Activated naive CD8-positive, alpha-beta T cell treated with anti-CD3 and anti-CD28 coated beads, Interleukin-2, amount 10 ng/mL, durations not matched to agents 7 days and 5 days (primary cell): Measurements from ENCODE around the gene STXBP3. TPM values are rescaled to one million over a fixed set of nuclear protein-coding genes. Genes with fewer than 3 reads are reported as not detected.
A peak's percentile ranks its signal among the peaks of the same experiment; 100 is the strongest.

Experiments
- ATAC-seq: fragments of 150-1000 bp; cut with Tn5 transposase; one replicate; pipeline ENCODE4 v1.10.0; 2021; ENCODE audit warnings: low read depth, moderate library complexity
- POLR2A ChIA-PET: fragments of 350-600 bp; sonication (Branson Sonifier 250); formaldehyde crosslinking; loops from one replicate; lab custom pipeline; 2021; ENCODE audit warnings: antibody characterized with exemption; lab: Charles Lee
- DNase-seq: peaks from one replicate; pipeline ENCODE4 v3.0.0; 2021
- H3K27ac Mint-ChIP-seq: one replicate; pipeline ENCODE4 v1.8.0; 2022; ENCODE audit warnings: mild to moderate bottlenecking, mixed read lengths
- H3K27me3 Mint-ChIP-seq: one replicate; pipeline ENCODE4 v1.8.0; 2022; ENCODE audit warnings: mild to moderate bottlenecking, moderate library complexity, mixed read lengths
- H3K36me3 Mint-ChIP-seq: one replicate; pipeline ENCODE4 v1.8.0; 2021; ENCODE audit warnings: mild to moderate bottlenecking, mixed read lengths
- H3K4me1 Mint-ChIP-seq: one replicate; pipeline ENCODE4 v1.8.0; 2021; ENCODE audit warnings: mixed read lengths
- H3K4me3 Mint-ChIP-seq: one replicate; pipeline ENCODE4 v1.8.0; 2022; ENCODE audit warnings: mild to moderate bottlenecking, moderate library complexity, mixed read lengths
- H3K9me3 Mint-ChIP-seq: one replicate; pipeline ENCODE4 v1.8.0; 2021; ENCODE audit warnings: mixed read lengths
- total RNA-seq, 2 experiments: library from RNA; stranded (reverse); gene quantifications; one replicate each; pipeline ENCODE4 v1.2.3, GENCODE V29; 2021

Gene STXBP3
- total RNA-seq, 2 experiments from 2014 or later: 58.1 to 58.3 TPM

DNA sequence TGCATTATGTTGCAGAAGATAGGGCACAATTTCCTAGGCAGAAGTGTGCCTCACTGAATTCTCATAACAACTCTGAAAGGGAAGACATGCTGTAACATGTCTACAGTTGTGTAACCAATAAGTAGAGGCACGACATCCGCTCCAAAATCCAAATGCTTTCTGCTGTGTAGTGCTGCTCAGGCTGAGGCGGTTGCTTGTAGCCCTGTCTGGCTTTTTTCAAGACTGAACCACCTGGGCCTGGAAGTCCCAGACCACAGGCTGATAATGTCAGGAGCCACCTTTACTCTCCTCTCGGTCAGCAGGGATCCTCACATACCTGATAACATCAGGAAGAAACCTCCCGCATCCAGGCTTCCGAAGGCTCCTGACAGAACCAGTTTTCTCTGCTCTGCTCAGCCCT is 99.5 kb downstream of the STXBP3 start:
- Mint-ChIP-seq H3K4me3 (no peak overlapping the region), H3K27ac (no peak overlapping the region), H3K36me3 (no peaks in the 10 kb centered on the region), H3K27me3 (peaks cover 24% of the 10 kb centered on the region), H3K4me1 (peaks cover 3% of the 10 kb centered on the region), H3K9me3 (no peaks in the 10 kb centered on the region)
- DNase-seq (no peak), ATAC-seq (no peak)
- POLR2A ChIA-PET: no interaction called here

- peaks cover under 1% of the 10 kb centered on the region for H3K36me3 Mint-ChIP-seq
- no peak overlapping the region for H3K27ac Mint-ChIP-seq
- H3K4me3 Mint-ChIP-seq: no peak overlapping the region
- ATAC-seq (no peak), DNase-seq (no peak)
- peaks cover 7% of the 10 kb centered on the region for H3K4me1 Mint-ChIP-seq
- H3K27me3 Mint-ChIP-seq: peaks cover 21% of the 10 kb centered on the region
- POLR2A ChIA-PET: no interaction called here
- H3K9me3 Mint-ChIP-seq: no peaks in the 10 kb centered on the region
These were observed 101.0 kb downstream of the STXBP3 start for GRCh38 chr1:108847494-108847893.

GRCh38 chr1:108848806-108849205 is 102.3 kb downstream of the STXBP3 start:
- H3K27ac Mint-ChIP-seq: no peak overlapping the region
- POLR2A ChIA-PET: no interaction called here
- DNase-seq: no peak
- ATAC-seq: no peak
- H3K9me3 Mint-ChIP-seq: no peaks in the 10 kb centered on the region
- H3K4me1 Mint-ChIP-seq: peaks cover 11% of the 10 kb centered on the region
- H3K27me3 Mint-ChIP-seq: peaks cover 28% of the 10 kb centered on the region
- H3K4me3 Mint-ChIP-seq: no peak overlapping the region
- H3K36me3 Mint-ChIP-seq: peaks cover 3% of the 10 kb centered on the region

DNA sequence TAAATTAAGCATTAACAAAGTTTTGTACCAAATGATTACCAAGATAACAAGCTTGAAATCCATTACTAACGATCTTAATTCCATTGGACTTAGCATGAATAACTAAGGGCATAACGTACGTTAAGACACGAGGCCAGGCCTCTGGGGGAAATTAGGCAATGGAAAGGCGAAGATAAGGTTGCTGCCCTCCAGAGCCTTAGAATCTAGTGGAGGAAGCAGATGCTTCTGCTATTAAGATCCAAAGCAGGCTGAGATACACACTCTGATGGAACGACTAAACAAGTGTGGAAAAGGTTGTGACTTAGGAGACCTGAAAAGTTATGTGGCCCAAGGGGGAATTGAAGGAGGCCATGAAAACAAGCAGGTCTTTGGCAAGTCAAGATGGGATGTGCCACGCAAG is 104.5 kb downstream of the STXBP3 start:
- peaks cover 11% of the 10 kb centered on the region for H3K4me1 Mint-ChIP-seq
- no peaks in the 10 kb centered on the region for H3K9me3 Mint-ChIP-seq
- ATAC-seq: no peak
- H3K36me3 Mint-ChIP-seq: peaks cover 3% of the 10 kb centered on the region
- no peak overlapping the region for H3K27ac Mint-ChIP-seq
- H3K4me3 Mint-ChIP-seq: no peak overlapping the region
- no peak for DNase-seq
- POLR2A ChIA-PET: interaction anchor here (0.5 kb wide), 1 partner anchor 11 kb away, joined by 3 read pairs; no protein-coding TSS in a partner anchor
- peaks cover 41% of the 10 kb centered on the region for H3K27me3 Mint-ChIP-seq

DNA sequence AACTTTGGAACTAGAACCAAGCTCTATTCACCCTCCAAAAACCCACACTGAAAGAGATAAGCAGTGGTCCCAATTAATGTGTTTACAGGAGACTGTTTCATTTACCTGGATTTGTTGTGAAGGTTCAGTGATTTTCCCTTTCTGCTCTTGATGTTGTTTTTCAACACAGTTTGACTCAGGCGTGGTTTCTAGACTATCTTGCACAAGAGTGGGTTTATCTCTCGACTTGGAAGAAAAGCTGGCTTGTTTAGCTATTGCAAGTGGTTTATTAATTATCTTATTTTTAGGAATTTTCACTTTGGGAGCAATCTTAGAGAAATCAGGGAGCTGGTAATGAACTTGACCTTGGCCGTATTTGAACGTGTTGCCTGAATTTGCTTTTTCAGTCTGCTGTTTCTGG is 105.1 kb downstream of the STXBP3 start:
- Mint-ChIP-seq H3K4me3 (no peak overlapping the region), H3K27me3 (peaks cover 46% of the 10 kb centered on the region), H3K36me3 (peaks cover 4% of the 10 kb centered on the region), H3K27ac (no peak overlapping the region), H3K9me3 (peaks cover 1% of the 10 kb centered on the region), H3K4me1 (peaks cover 11% of the 10 kb centered on the region)
- DNase-seq (no peak), ATAC-seq (no peak)
- POLR2A ChIA-PET: no interaction called here

GRCh38 chr1:108852221-108852975 is 105.9 kb downstream of the STXBP3 start:
- peak overlapping the region; percentile 67 for H3K4me3 Mint-ChIP-seq
- no peak for DNase-seq

DNA sequence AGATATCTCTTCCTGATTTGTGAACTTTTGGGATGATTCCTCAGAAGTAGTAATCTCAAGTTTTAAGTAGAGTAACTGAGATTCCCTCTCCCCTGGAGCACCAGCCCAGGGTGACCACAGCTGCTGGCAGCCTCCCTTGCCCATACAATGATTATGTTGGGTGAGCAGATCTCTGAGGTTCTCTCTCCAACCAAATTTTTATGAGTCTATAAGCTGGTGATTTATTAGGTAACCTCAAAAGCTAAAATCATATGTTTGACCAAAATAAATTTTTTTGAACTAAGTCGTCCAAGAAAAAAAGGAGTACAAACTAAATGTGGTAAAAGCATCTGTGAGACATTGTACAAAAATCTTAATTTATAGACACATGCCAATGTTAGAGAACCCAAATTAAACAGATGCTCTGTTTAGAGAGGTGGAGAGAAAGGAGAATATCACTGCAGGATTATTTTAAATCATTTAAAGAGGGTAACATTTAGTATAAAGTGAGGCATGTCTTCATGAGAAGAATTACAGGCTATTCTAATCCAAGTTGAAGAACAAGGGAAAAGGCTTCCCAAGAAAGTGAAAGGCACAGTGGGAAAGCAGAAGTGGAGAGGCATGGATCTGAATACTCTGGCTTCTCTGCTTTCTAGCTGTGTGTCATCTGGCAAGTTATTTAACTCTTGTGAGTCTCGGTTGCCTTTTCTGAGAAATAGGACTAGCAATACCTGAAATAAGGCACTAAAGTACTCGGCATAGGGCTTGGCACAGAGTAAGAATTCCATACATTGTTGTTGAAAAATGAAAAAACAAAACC is 107.9 kb downstream of the STXBP3 start:
- DNase-seq: no peak
- Mint-ChIP-seq H3K4me1 (peaks cover 11% of the 10 kb centered on the region), H3K9me3 (peaks cover 2% of the 10 kb centered on the region), H3K27ac (no peak overlapping the region), H3K27me3 (peaks cover 55% of the 10 kb centered on the region), H3K36me3 (peaks cover 5% of the 10 kb centered on the region), H3K4me3 (no peak overlapping the region)
- POLR2A ChIA-PET: no interaction called here
- no peak for ATAC-seq

More at GRCh38 chr1:108852221-108852975, 105.9 kb downstream of the STXBP3 start:
- H3K27me3 Mint-ChIP-seq: peaks cover 50% of the 10 kb centered on the region
- H3K36me3 Mint-ChIP-seq: peaks cover 5% of the 10 kb centered on the region
- ATAC-seq: peak; percentile 45
- POLR2A ChIA-PET: no interaction called here
- H3K27ac Mint-ChIP-seq: peak overlapping the region; percentile 66
- H3K9me3 Mint-ChIP-seq: peaks cover 2% of the 10 kb centered on the region
- H3K4me1 Mint-ChIP-seq: peaks cover 11% of the 10 kb centered on the region

DNA sequence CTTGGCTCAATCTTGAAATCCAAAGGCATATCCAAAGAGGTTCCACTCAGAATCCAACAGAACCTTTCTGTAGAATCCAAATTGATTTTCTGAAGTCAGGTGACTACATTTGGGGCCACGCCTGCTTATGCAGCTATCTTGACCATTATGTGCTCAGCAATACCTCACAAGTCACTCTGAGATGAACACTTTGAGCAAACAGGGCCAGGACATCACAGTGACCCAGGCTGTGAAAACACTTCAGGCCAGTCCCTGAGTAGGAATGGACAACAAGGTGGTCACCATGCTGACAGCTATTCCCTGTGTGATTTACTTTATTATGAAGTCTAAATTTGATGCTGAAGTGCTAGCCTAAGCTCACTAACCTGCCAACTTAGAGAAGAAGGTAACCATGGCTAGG is 110.5 kb downstream of the STXBP3 start, which contains the start of gene AKNAD1:
AKNAD1 (minus strand) TSS at position 101 of the 400 bp plus-strand sequence. CDS start 4,430 bp downstream, outside the sequence.
- Mint-ChIP-seq H3K4me3 (no peak within 1 kb of the TSS), H3K36me3 (peaks cover 5% of the 10 kb centered on the region), H3K27ac (no peak within 1 kb of the TSS), H3K9me3 (peaks cover 2% of the 10 kb centered on the region), H3K27me3 (peaks cover 56% of the 10 kb centered on the region), H3K4me1 (peaks cover 11% of the 10 kb centered on the region)
- ATAC-seq (no peak), DNase-seq (no peak)
- POLR2A ChIA-PET: no interaction called here

- Mint-ChIP-seq H3K36me3 (peaks cover 2% of the 10 kb centered on the region), H3K27me3 (peaks cover 47% of the 10 kb centered on the region), H3K4me1 (peaks cover 5% of the 10 kb centered on the region), H3K27ac (no peak overlapping the region), H3K4me3 (no peak overlapping the region), H3K9me3 (peaks cover 2% of the 10 kb centered on the region)
- POLR2A ChIA-PET: interaction anchor here (0.6 to 0.8 kb wide), 3 partner anchors 72 to 690 kb away, joined by 3 to 5 read pairs (median 3); partner anchors contain the start of gene GNAI3
- DNase-seq: no peak
- ATAC-seq: no peak
These were observed 111.9 kb downstream of the STXBP3 start for GRCh38 chr1:108858230-108858950.

Other genes starting within 250 kb of the STXBP3 start
- gene EEIG2, start 186.6 kb upstream of the STXBP3 start, total RNA-seq: 10 to 100 TPM; 16.5 TPM
- gene HENMT1, start 85.6 kb upstream of the STXBP3 start, total RNA-seq: 10 to 100 TPM; 32.3 to 33.0 TPM
- gene PRPF38B, start 54.4 kb upstream of the STXBP3 start, total RNA-seq: 10 to 100 TPM; 85.9 to 91.2 TPM
- not detected for gene FNDC7, start 33.8 kb upstream of the STXBP3 start, total RNA-seq
- gene AKNAD1, start 110.4 kb downstream of the STXBP3 start, total RNA-seq: not detected
- 10 to 100 TPM; 27.9 to 34.2 TPM for gene GPSM2, start 130.3 kb downstream of the STXBP3 start, total RNA-seq
- 10 to 100 TPM; 18.7 to 19.3 TPM for gene CLCC1, start 216.8 kb downstream of the STXBP3 start, total RNA-seq